ENCODE results near the gene STRBP.
"Not testable (repeated sequence)": the region's sequence is repeated elsewhere in the genome, so short reads cannot be mapped to it uniquely, and the experiment has no call there.

STRBP gene

GRCh38 chr9:123304340-123304691, 35.9 kb upstream of the STRBP start:
- Histone ChIP-seq H3K4me3 (replicated peaks; ENCODE audit: insufficient read depth, low read length) (no peak overlapping the region), H3K27me3 (ENCODE audit: insufficient read depth, poor library complexity, severe bottlenecking) (no peaks in the 10 kb centered on the region), H3K27ac (replicated peaks) (no peak overlapping the region)
- DNase-seq (ENCODE audit: low read depth in 1 of 2, low spot score in 1 of 2): no peak
- TF ChIP-seq CTCF (IDR thresholded peaks at IDR 0.05; ENCODE audit: insufficient read depth, low read length) (no peak), GABPA (IDR thresholded peaks at IDR 0.05; ENCODE audit: low read depth) (no peak), REST (IDR thresholded peaks at IDR 0.05; ENCODE audit: insufficient replicate concordance, low read depth) (no peak), SPI1 (IDR thresholded peaks at IDR 0.05; ENCODE audit: borderline replicate concordance, low read depth) (no peak), POLR2AphosphoS5 (IDR thresholded peaks at IDR 0.05; ENCODE audit: low read depth) (no peak)

- Histone ChIP-seq H3K27me3 (ENCODE audit: insufficient read depth, poor library complexity, severe bottlenecking) (no peaks in the 10 kb centered on the region), H3K4me3 (replicated peaks; ENCODE audit: insufficient read depth, low read length) (no peak overlapping the region), H3K27ac (replicated peaks) (no peak overlapping the region)
- TF ChIP-seq POLR2AphosphoS5 (IDR thresholded peaks at IDR 0.05; ENCODE audit: low read depth) (no peak), REST (IDR thresholded peaks at IDR 0.05; ENCODE audit: insufficient replicate concordance, low read depth) (no peak), GABPA (IDR thresholded peaks at IDR 0.05; ENCODE audit: low read depth) (no peak), CTCF (IDR thresholded peaks at IDR 0.05; ENCODE audit: insufficient read depth, low read length) (no peak), SPI1 (IDR thresholded peaks at IDR 0.05; ENCODE audit: borderline replicate concordance, low read depth) (no peak)
- no peak for DNase-seq (ENCODE audit: low read depth in 1 of 2, low spot score in 1 of 2)
Measured at GRCh38 chr9:123302348-123303214, 34.2 kb upstream of the STRBP start.

- H3K4me3 ChIP-seq (replicated peaks; ENCODE audit: insufficient read depth, low read length); H3K27ac ChIP-seq (replicated peaks); DNase-seq (ENCODE audit: low read depth in 1 of 2, low spot score in 1 of 2); H3K27me3 ChIP-seq (ENCODE audit: insufficient read depth, poor library complexity, severe bottlenecking): not testable (repeated sequence)
Measured at GRCh38 chr9:123301936-123302335, 33.5 kb upstream of the STRBP start.

GRCh38 chr9:123300554-123300953, 32.2 kb upstream of the STRBP start:
- no peak for DNase-seq (ENCODE audit: low read depth in 1 of 2, low spot score in 1 of 2)
- Histone ChIP-seq H3K27me3 (ENCODE audit: insufficient read depth, poor library complexity, severe bottlenecking) (no peaks in the 10 kb centered on the region), H3K4me3 (replicated peaks; ENCODE audit: insufficient read depth, low read length) (no peak overlapping the region), H3K27ac (replicated peaks) (no peak overlapping the region)
- TF ChIP-seq CTCF (IDR thresholded peaks at IDR 0.05; ENCODE audit: insufficient read depth, low read length) (no peak), POLR2AphosphoS5 (IDR thresholded peaks at IDR 0.05; ENCODE audit: low read depth) (no peak), GABPA (IDR thresholded peaks at IDR 0.05; ENCODE audit: low read depth) (no peak), SPI1 (IDR thresholded peaks at IDR 0.05; ENCODE audit: borderline replicate concordance, low read depth) (no peak), REST (IDR thresholded peaks at IDR 0.05; ENCODE audit: insufficient replicate concordance, low read depth) (no peak)

Measured in HL-60 (cell line).